Measurements from ENCODE around the gene LRRC75A.

DNA sequence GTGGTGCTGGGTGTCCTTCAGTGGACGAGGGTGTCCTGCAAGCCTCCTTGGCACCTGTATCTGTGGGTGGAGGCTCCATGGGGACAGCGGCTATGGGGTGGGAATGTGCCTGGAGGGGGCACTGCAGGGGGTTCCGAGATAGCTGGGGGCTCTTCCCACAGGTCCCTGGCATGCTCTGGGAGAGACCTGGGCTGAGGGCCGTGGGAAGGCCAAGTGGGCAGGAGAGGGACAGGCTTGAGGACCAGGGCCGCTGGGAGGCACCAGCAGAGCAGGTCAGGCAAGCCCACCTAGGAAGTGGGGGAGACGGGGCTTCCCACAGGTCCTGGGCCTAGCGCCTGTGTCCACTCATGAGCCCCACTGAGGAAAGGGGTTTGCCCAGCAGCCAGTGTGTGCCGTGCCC is 9.7 kb downstream of the LRRC75A start:
- TF ChIP-seq, protein P1, sequence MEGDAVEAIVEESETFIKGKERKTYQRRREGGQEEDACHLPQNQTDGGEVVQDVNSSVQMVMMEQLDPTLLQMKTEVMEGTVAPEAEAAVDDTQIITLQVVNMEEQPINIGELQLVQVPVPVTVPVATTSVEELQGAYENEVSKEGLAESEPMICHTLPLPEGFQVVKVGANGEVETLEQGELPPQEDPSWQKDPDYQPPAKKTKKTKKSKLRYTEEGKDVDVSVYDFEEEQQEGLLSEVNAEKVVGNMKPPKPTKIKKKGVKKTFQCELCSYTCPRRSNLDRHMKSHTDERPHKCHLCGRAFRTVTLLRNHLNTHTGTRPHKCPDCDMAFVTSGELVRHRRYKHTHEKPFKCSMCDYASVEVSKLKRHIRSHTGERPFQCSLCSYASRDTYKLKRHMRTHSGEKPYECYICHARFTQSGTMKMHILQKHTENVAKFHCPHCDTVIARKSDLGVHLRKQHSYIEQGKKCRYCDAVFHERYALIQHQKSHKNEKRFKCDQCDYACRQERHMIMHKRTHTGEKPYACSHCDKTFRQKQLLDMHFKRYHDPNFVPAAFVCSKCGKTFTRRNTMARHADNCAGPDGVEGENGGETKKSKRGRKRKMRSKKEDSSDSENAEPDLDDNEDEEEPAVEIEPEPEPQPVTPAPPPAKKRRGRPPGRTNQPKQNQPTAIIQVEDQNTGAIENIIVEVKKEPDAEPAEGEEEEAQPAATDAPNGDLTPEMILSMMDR (conservative IDR thresholded peaks at IDR 0.05; ENCODE audit: low read depth, low read length) = no peak
- no peak for TF ChIP-seq EZH2 (IDR thresholded peaks at IDR 0.05; ENCODE audit: borderline replicate concordance, low read depth, low read length, poor library complexity, severe bottlenecking)

Measured in A673 (cell line).